ENCODE data around the gene IL31.

Gene IL31

DNA sequence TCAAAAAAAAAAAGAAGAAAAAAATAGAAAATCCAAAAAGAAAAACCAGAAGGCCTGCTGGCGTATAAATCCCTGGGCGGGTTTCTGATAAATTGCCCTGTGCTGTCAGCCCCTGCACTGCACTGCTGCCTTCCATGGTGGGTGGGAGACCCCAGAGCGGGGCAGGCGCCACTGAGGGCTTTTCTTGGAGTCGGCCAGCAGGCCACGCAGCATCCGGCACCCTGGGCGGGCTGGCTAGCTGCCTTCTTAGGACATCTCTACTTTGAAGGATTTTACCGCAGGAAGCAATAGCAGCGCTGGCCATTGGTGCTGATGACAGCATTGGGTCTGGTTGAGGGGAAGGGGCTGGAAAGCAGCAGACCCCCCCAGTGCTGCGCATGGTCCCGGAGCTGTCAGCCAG lies 29.1 kb downstream of the IL31 start:
- TF ChIP-seq POLR2AphosphoS5 (IDR thresholded peaks at IDR 0.05; ENCODE audit: low read depth, low read length) = no peak

DNA sequence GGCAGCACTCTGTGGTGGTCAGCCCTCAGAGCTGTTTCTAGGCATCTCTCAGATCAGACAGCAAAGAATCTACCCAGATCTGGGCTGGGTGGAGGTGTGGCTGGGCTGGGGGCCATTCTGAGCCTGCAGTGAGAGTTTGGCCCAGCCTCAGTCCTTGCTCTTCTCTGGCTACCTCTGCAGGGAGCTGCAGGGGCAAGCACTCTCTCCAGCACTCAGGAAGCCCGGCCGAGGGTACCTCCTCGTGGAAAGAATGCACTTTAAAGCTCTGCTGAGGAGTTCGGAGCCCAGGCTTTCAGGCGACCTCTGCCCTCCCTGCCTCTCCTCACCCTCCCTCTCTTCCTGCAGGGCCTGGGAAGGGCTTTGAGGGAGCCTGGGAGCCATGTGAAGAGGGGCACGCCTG lies 31.2 kb downstream of the IL31 start:
- TF ChIP-seq TAF1 (IDR thresholded peaks at IDR 0.05; ENCODE audit: borderline replicate concordance, insufficient read depth, low read length) (no peak), FOXP2 (optimal IDR thresholded peaks at IDR 0.05; ENCODE audit: borderline replicate concordance, extremely low read depth, extremely low read length, insufficient read depth) (no peak), POLR2AphosphoS5 (IDR thresholded peaks at IDR 0.05; ENCODE audit: low read depth, low read length) (no peak)

DNA sequence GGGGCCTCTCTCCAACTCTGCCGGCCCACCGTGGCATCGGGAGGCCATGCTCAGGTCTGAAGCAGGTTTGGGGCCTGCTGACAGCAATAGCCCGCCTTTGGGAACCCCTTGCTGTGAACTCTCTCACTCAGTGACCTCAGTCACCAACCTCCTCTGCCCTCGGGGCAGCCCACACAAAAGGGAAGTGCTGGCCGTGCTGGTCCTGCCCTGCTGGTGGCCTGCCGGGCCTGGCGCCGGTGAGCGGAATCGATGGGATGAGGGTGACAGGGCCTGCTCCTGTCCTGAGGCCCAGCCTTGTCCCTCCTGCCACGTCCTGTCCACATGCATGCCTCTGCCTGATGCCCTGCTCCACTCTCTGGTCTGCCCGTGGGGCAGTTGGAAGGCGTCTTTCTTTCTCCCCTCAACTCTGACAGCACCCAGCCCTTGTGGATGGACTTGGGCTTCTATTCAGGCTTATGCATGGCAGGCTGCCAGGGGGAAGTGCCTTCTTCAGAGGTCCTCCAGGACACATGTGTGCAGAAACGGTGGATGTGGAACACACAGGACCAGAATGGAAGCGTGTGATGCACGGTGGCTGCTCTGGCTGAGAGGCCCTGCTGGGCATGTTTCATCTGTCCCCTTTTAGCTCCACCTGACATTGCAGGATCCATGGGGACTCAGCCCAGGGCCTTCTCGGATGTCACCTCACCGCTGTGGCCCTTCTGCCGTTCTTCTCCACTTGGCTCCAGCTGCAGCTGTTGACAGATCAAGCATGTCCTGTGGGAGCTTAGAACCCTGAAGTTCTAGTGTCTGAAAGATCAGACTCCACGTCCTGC lies 31.9 kb downstream of the IL31 start:
- TF ChIP-seq FOXP2 (optimal IDR thresholded peaks at IDR 0.05; ENCODE audit: borderline replicate concordance, extremely low read depth, extremely low read length, insufficient read depth) = no peak
- no peak for TF ChIP-seq POLR2AphosphoS5 (IDR thresholded peaks at IDR 0.05; ENCODE audit: low read depth, low read length)
- TF ChIP-seq, protein P1, sequence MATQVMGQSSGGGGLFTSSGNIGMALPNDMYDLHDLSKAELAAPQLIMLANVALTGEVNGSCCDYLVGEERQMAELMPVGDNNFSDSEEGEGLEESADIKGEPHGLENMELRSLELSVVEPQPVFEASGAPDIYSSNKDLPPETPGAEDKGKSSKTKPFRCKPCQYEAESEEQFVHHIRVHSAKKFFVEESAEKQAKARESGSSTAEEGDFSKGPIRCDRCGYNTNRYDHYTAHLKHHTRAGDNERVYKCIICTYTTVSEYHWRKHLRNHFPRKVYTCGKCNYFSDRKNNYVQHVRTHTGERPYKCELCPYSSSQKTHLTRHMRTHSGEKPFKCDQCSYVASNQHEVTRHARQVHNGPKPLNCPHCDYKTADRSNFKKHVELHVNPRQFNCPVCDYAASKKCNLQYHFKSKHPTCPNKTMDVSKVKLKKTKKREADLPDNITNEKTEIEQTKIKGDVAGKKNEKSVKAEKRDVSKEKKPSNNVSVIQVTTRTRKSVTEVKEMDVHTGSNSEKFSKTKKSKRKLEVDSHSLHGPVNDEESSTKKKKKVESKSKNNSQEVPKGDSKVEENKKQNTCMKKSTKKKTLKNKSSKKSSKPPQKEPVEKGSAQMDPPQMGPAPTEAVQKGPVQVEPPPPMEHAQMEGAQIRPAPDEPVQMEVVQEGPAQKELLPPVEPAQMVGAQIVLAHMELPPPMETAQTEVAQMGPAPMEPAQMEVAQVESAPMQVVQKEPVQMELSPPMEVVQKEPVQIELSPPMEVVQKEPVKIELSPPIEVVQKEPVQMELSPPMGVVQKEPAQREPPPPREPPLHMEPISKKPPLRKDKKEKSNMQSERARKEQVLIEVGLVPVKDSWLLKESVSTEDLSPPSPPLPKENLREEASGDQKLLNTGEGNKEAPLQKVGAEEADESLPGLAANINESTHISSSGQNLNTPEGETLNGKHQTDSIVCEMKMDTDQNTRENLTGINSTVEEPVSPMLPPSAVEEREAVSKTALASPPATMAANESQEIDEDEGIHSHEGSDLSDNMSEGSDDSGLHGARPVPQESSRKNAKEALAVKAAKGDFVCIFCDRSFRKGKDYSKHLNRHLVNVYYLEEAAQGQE (IDR thresholded peaks at IDR 0.05; ENCODE audit: insufficient read depth in 1 of 2, low read depth in 2 of 2, low read length in 2 of 2) = no peak
- TF ChIP-seq TAF1 (IDR thresholded peaks at IDR 0.05; ENCODE audit: borderline replicate concordance, insufficient read depth, low read length) = no peak
- TF ChIP-seq SIN3A (IDR thresholded peaks at IDR 0.05; ENCODE audit: borderline replicate concordance, insufficient read depth, low read length) = no peak

DNA sequence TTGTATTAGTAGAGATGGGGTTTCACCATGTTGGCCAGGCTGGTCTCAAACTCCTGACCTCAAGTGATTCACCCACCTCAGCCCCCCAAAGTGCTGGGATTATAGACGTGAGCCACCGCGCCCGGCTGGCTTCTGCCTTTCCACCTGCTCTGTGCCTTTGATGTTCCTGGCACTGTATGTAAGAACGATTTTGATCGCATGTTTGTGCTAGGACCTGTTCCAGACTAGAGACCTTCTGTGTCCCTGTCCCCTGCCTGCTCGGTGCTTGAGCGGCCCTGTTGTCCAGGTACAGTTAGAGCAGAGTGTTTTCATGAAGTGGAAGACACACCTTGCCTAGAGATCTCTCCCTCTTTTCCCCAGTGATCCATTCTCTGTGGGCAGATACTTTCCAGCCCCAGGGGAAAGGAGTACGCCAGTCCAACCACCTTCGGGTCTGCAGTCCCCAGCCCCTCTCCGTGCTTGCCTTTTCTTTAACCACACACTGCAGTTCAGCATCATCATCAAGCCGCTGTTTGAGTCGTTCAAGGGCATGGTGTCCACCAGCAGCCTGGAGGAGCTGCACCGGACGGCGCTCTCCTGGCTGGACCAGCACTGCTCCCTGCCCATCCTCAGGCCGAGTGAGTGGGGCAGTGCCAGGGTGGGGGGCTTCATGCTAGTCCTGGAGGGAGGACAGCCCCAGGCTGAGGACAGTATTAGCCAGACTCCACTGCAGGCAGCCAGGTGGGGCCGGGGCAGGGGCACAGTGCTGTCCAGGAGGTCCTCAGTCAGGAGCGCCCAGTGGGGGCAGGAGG lies 33.4 kb downstream of the IL31 start:
- TF ChIP-seq TAF1 (IDR thresholded peaks at IDR 0.05; ENCODE audit: borderline replicate concordance, insufficient read depth, low read length) (no peak), POLR2AphosphoS5 (IDR thresholded peaks at IDR 0.05; ENCODE audit: low read depth, low read length) (no peak), FOXP2 (optimal IDR thresholded peaks at IDR 0.05; ENCODE audit: borderline replicate concordance, extremely low read depth, extremely low read length, insufficient read depth) (no peak), SIN3A (IDR thresholded peaks at IDR 0.05; ENCODE audit: borderline replicate concordance, insufficient read depth, low read length) (no peak)
- TF ChIP-seq, protein P1 (IDR thresholded peaks at IDR 0.05; ENCODE audit: insufficient read depth in 1 of 2, low read depth in 2 of 2, low read length in 2 of 2) = no peak

DNA sequence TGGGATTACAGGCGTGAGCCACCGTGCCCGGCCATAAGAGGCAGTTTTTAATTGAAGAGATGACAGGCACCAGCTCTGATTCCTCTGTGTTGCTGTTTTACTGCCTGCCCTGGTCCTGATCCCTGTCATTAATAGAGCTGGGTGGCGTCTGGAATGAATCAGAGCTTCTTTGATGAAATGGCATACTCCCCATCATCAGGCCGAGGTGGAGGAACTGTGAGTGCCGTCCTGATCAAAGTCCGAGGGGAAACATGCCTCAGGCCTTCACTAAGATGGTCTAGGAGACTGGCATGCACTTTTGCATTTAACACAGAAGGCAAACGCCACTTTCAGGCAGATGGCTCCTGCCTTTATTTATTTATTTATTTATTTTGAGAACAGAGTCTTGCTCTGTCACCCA lies 34.1 kb downstream of the IL31 start:
- no peak for TF ChIP-seq SIN3A (IDR thresholded peaks at IDR 0.05; ENCODE audit: borderline replicate concordance, insufficient read depth, low read length)
- no peak for TF ChIP-seq FOXP2 (optimal IDR thresholded peaks at IDR 0.05; ENCODE audit: borderline replicate concordance, extremely low read depth, extremely low read length, insufficient read depth)
- no peak for TF ChIP-seq POLR2AphosphoS5 (IDR thresholded peaks at IDR 0.05; ENCODE audit: low read depth, low read length)
- TF ChIP-seq, protein P1 (IDR thresholded peaks at IDR 0.05; ENCODE audit: insufficient read depth in 1 of 2, low read depth in 2 of 2, low read length in 2 of 2) = no peak
- TF ChIP-seq TAF1 (IDR thresholded peaks at IDR 0.05; ENCODE audit: borderline replicate concordance, insufficient read depth, low read length) = no peak

DNA sequence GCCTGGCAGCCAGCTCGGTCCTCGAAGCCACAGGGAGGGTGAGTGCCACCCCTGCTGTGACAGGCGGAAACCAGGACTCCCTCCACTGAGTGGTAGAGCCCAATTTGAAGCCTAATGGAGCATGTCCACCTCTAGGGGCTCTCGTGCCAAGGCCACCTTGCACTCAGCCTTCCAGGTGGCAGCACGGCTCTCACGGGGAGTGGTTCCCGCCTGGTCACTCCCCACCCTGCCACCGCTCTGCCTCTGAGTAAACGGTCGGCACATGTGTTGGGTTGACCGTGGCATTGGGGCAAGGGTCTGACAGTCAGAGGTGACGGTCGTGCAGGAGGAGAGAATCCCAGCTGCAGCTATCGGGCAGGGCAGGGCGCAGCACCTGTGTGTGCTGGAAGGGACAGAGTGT lies 34.8 kb downstream of the IL31 start:
- TF ChIP-seq POLR2AphosphoS5 (IDR thresholded peaks at IDR 0.05; ENCODE audit: low read depth, low read length) (no peak), SIN3A (IDR thresholded peaks at IDR 0.05; ENCODE audit: borderline replicate concordance, insufficient read depth, low read length) (no peak), TAF1 (IDR thresholded peaks at IDR 0.05; ENCODE audit: borderline replicate concordance, insufficient read depth, low read length) (no peak), FOXP2 (optimal IDR thresholded peaks at IDR 0.05; ENCODE audit: borderline replicate concordance, extremely low read depth, extremely low read length, insufficient read depth) (no peak)
- TF ChIP-seq, protein P1 (IDR thresholded peaks at IDR 0.05; ENCODE audit: insufficient read depth in 1 of 2, low read depth in 2 of 2, low read length in 2 of 2) = no peak

Measured in PFSK-1 (cell line).